Measurements from ENCODE around the gene ANO9. TPM values are rescaled to one million over a fixed set of nuclear protein-coding genes. Genes with fewer than 3 reads are reported as not detected.
A peak's percentile ranks its signal among the peaks of the same experiment; 100 is the strongest.
"Not testable (repeated sequence)": the region's sequence is repeated elsewhere in the genome, so short reads cannot be mapped to it uniquely, and the experiment has no call there.

ANO9 gene
- polyA plus RNA-seq, 1 donor: 169 TPM

DNA sequence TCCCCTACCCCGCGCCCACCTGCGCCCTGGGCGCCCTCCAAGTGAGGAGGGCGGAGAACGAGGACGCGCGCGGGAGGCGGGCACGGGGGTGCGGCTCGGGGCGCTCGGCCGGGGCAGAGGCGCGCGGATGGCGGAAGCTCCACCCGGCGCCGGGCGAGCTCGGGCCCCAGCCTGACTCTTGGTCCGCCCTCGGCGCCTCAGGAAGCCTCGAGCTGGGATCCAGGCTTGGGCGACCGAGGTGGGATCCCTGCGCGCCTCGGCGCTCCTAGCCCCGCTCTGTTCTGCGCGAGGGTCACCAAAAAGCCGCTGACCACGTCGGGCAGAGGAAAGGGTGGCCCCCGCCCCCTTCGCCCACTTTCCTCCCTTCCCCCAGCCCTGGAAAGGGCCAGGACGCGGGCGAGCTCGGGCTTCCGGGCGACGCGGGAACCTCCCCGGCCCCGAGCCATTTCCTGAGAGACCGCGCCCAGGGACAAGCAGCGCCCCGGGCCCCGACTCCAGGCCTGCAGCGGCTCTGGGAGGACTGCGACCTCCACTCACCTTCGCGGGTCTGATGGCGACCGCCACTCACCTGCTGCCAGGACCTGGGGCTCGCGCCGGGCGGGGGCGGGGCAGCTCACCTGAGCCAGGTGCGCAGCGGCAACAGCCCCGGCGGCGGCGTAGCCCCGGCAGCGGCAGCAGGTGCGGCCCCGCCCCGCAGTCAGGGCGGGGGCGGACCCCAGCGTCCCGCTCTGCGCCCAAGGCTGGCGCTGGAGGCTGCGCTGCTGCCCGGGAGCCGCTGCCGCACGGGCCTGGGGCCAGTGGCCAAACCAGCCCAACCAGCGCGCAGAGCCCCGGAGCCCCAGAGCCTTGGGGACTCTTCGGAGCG, 24.8 kb downstream of the ANO9 start:
- WGBS (ENCODE audit: insufficient coverage, low lambda C conversion rate): no CpG with 5 or more reads among the region's 97 CpGs
- peaks cover 29% of the 10 kb centered on the region for H3K27me3 ChIP-seq (ENCODE audit: control insufficient read depth, insufficient read depth, low read length)
- peak overlapping the region; percentile 98 for H3K27ac ChIP-seq (ENCODE audit: low read length)
- H3K4me1 ChIP-seq (ENCODE audit: control insufficient read depth, insufficient read depth, low read length): peaks cover 36% of the 10 kb centered on the region
- peak overlapping the region; percentile 87 for H3K4me3 ChIP-seq (ENCODE audit: low read length)
- H3K36me3 ChIP-seq (ENCODE audit: control insufficient read depth, insufficient read depth, low read length): peaks cover 16% of the 10 kb centered on the region
- H3K9me3 ChIP-seq (ENCODE audit: control insufficient read depth, low read depth, low read length): peaks cover 16% of the 10 kb centered on the region
- peak; percentile 75 to 89 for DNase-seq

DNA sequence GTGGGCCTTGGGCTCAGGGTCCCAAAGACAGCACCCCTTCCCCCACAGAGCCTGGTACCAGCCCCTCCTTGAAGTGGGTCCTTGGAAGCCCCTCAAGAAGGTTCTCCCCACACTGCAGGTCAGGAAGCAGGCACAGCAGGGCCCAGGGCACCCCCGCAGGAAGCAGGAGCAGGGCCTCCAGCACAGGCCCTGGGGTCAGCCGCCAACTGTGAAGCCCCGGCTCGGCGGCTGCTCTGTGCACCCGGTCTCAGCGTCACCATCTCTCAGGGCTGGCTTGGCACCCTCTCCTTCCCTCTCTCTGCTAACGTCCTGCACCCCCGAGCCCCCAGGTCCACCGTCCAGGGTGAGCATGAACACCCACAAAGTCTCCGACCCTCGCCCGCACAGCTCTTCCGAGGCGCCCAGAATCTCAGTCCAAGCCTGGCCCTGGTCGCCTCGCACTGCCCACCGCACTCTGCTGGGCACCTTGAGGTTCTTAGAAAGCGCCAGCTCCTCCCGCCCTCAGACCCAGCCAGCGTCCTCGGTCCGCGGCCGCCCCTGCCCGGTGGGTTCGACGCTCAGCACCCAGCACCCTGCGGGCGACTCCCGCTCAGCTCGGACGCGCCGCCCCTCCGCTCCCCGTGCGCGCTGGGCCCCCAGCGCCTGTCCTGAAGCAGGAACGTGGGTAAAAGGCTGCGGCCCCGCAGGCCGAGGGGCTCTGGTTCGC, 25.6 kb downstream of the ANO9 start:
- Histone ChIP-seq H3K9me3 (ENCODE audit: control insufficient read depth, low read depth, low read length) (peaks cover 12% of the 10 kb centered on the region), H3K4me1 (ENCODE audit: control insufficient read depth, insufficient read depth, low read length) (peaks cover 30% of the 10 kb centered on the region), H3K27ac (ENCODE audit: low read length) (peak overlapping the region; percentile 98), H3K4me3 (ENCODE audit: low read length) (peak overlapping the region; percentile 87), H3K36me3 (ENCODE audit: control insufficient read depth, insufficient read depth, low read length) (peaks cover 16% of the 10 kb centered on the region), H3K27me3 (ENCODE audit: control insufficient read depth, insufficient read depth, low read length) (peaks cover 29% of the 10 kb centered on the region)
- DNase-seq: peak in 1 of 2 donors; percentile 31
- no CpG with 5 or more reads among the region's 45 CpGs for WGBS (ENCODE audit: insufficient coverage, low lambda C conversion rate)

DNA sequence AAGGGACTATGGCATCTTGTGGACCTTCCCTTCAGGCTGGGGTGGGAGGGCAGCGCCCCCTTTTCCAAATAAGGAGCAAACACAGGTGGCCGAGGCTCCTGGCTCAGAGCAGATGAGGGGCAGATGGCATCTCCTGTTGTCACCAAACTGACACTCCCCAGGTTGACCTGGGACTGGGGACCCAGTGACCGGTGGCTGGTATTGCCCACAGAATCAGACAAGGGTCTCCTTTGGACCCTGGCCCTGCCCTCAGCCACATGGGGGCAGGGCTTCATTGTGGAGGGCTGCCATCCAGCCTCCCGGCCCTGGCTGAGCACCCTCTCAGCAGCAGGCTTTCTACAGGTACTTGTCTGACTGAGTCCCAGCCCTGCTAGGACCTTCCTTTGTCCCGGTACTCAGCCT, 26.2 kb downstream of the ANO9 start:
- peak in 1 of 2 donors; percentile 47 for DNase-seq
- Histone ChIP-seq H3K27me3 (ENCODE audit: control insufficient read depth, insufficient read depth, low read length) (peaks cover 29% of the 10 kb centered on the region), H3K4me1 (ENCODE audit: control insufficient read depth, insufficient read depth, low read length) (peaks cover 30% of the 10 kb centered on the region), H3K4me3 (ENCODE audit: low read length) (peak overlapping the region; percentile 87), H3K27ac (ENCODE audit: low read length) (peak overlapping the region; percentile 98), H3K9me3 (ENCODE audit: control insufficient read depth, low read depth, low read length) (peaks cover 8% of the 10 kb centered on the region), H3K36me3 (ENCODE audit: control insufficient read depth, insufficient read depth, low read length) (peaks cover 12% of the 10 kb centered on the region)
- no CpG with 5 or more reads among the region's 5 CpGs for WGBS (ENCODE audit: insufficient coverage, low lambda C conversion rate)

DNA sequence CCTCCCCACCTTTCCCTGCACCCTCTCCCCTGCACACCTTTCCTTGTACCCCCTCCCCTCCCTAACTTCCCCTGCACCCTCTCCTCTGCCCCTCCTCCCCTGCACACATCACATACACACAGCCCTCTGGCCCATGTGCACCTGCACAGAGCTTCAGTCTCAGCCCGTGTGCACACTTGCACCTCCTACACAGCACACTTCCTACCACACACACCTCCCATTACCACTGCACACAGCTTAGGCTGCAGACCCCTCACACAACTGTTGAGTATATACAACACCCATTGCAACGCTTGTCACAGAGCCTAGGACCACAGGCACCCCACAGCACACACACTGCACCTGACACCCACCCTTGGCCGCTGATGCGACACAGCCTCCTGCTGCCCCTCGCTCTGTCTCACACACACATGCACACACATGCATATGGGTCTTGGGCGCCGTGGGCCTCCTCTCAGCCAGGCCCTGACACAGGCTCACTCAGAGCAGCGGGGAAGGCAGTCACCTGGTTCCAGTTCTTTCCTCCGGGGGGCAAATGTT, 27.4 kb downstream of the ANO9 start:
- Histone ChIP-seq H3K9me3 (ENCODE audit: control insufficient read depth, low read depth, low read length) (no peaks in the 10 kb centered on the region), H3K27ac (ENCODE audit: low read length) (no peak overlapping the region), H3K36me3 (ENCODE audit: control insufficient read depth, insufficient read depth, low read length) (peaks cover 4% of the 10 kb centered on the region), H3K4me1 (ENCODE audit: control insufficient read depth, insufficient read depth, low read length) (peaks cover 30% of the 10 kb centered on the region), H3K4me3 (ENCODE audit: low read length) (peak overlapping the region; percentile 13), H3K27me3 (ENCODE audit: control insufficient read depth, insufficient read depth, low read length) (peaks cover 25% of the 10 kb centered on the region)
- DNase-seq: no peak
- no CpG with 5 or more reads among the region's 9 CpGs for WGBS (ENCODE audit: insufficient coverage, low lambda C conversion rate)

DNA sequence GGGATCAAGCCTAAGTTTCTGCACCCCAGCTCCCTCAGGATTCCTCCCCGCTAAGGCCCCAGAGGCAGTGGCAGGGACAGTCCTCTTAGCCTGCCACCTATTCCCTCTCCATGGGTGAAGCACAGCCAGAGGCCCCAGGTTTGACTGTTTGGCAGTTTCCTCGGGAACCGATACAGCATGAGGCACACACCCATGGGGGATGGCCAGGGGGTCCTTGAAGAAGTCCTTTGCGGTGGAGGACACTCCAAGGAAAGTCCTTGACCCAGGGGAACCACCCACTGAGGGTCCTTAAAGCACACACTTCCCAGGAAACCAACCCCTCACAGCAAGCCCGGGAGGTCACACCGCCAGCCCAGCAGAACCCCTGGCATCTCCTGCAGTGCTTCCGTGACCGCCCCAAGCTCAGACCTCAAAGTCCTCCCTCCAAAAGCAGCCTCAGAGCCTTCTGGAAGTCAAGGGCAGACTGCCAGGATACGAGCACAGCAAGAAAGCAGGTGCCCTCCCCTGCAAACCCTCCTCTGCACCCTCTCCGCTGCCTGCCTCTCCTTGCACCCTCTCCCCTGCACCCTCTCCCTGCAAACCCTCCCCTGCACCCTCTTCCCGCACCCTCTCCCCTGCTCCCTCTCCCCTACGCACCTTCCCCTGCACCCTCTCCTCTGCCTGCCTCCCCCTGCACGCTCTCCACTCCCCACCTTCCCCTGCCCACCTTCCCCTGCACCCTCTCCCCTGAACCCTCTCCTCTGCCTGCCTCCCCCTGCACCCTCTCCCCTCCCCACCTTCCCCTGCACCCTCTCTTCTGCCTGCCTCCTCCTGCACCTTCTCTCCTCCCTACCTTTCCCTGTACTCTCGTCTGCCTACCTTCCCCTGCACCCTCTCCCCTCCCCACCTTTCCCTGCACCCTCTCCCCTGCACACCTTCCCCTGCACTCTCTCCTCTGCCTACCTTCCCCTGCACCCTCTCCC, 28.4 kb downstream of the ANO9 start:
- DNase-seq: no peak
- Histone ChIP-seq H3K9me3 (ENCODE audit: control insufficient read depth, low read depth, low read length) (no peaks in the 10 kb centered on the region), H3K4me3 (ENCODE audit: low read length) (no peak overlapping the region), H3K4me1 (ENCODE audit: control insufficient read depth, insufficient read depth, low read length) (peaks cover 30% of the 10 kb centered on the region), H3K36me3 (ENCODE audit: control insufficient read depth, insufficient read depth, low read length) (peaks cover 7% of the 10 kb centered on the region), H3K27me3 (ENCODE audit: control insufficient read depth, insufficient read depth, low read length) (peaks cover 24% of the 10 kb centered on the region), H3K27ac (ENCODE audit: low read length) (no peak overlapping the region)
- 67% methylated on average over 3 of the region's 14 CpGs for WGBS (ENCODE audit: insufficient coverage, low lambda C conversion rate)

DNA sequence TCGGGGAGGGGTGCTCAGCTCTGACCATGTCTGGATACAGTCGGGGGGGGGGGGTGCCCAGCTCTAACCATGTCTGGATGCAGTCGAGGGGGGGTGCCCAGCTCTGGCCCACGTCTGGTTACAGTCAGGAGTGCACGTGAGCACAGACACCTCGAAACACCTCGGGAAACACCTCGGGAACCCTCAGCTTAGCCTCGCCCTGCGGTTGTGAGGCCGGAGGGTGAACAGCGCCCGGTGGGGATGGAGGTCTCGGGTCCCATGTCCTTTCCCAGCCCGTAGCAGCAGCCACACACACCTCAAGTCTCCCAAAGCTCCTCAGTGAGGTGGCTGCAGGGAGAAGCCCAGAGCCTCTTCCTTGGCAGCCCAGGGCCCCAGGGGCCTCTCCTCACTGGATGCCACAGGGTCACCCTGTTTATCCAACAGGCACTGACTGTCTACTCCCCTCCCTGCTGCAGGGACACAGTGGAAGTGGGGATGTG, 29.1 kb downstream of the ANO9 start:
- Histone ChIP-seq H3K36me3 (ENCODE audit: control insufficient read depth, insufficient read depth, low read length) (peaks cover 7% of the 10 kb centered on the region), H3K4me3 (ENCODE audit: low read length) (no peak overlapping the region), H3K27ac (ENCODE audit: low read length) (no peak overlapping the region), H3K4me1 (ENCODE audit: control insufficient read depth, insufficient read depth, low read length) (peaks cover 26% of the 10 kb centered on the region), H3K9me3 (ENCODE audit: control insufficient read depth, low read depth, low read length) (peaks cover 1% of the 10 kb centered on the region), H3K27me3 (ENCODE audit: control insufficient read depth, insufficient read depth, low read length) (peaks cover 17% of the 10 kb centered on the region)
- DNase-seq: no peak
- WGBS (ENCODE audit: insufficient coverage, low lambda C conversion rate): no CpG with 5 or more reads among the region's 15 CpGs

DNA sequence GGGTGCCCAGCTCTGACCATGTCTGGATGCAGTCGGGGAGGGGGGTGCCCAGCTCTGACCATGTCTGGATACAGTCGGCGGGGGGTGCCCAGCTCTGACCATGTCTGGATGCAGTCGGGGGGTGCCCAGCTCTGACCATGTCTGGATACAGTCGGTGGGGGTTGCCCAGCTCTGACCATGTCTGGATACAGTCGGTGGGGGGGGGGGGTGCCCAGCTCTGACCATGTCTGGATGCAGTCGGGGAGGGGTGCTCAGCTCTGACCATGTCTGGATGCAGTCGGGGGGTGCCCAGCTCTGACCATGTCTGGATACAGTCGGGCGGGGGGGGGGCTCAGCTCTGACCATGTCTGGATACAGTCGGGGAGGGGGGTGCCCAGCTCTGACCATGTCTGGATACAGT, 30.3 kb downstream of the ANO9 start:
- H3K27me3 ChIP-seq (ENCODE audit: control insufficient read depth, insufficient read depth, low read length); DNase-seq; H3K9me3 ChIP-seq (ENCODE audit: control insufficient read depth, low read depth, low read length); H3K36me3 ChIP-seq (ENCODE audit: control insufficient read depth, insufficient read depth, low read length); H3K4me3 ChIP-seq (ENCODE audit: low read length); H3K27ac ChIP-seq (ENCODE audit: low read length): not testable (repeated sequence)
- WGBS (ENCODE audit: insufficient coverage, low lambda C conversion rate): no CpG with 5 or more reads among the region's 11 CpGs
- H3K4me1 ChIP-seq (ENCODE audit: control insufficient read depth, insufficient read depth, low read length): peaks cover 29% of the 10 kb centered on the region

DNA sequence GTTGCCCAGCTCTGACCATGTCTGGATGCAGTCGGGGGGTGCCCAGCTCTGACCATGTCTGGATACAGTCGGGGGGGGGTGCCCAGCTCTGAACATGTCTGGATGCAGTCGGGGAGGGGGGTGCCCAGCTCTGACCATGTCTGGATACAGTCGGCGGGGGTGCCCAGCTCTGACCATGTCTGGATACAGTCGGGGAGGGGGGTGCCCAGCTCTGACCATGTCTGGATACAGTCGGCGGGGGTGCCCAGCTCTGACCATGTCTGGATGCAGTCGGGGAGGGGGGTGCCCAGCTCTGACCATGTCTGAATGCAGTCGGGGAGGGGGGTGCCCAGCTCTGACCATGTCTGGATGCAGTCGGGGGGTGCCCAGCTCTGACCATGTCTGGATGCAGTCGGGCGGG, 31.1 kb downstream of the ANO9 start:
- no CpG with 5 or more reads among the region's 13 CpGs for WGBS (ENCODE audit: insufficient coverage, low lambda C conversion rate)
- not testable (repeated sequence) for DNase-seq

DNA sequence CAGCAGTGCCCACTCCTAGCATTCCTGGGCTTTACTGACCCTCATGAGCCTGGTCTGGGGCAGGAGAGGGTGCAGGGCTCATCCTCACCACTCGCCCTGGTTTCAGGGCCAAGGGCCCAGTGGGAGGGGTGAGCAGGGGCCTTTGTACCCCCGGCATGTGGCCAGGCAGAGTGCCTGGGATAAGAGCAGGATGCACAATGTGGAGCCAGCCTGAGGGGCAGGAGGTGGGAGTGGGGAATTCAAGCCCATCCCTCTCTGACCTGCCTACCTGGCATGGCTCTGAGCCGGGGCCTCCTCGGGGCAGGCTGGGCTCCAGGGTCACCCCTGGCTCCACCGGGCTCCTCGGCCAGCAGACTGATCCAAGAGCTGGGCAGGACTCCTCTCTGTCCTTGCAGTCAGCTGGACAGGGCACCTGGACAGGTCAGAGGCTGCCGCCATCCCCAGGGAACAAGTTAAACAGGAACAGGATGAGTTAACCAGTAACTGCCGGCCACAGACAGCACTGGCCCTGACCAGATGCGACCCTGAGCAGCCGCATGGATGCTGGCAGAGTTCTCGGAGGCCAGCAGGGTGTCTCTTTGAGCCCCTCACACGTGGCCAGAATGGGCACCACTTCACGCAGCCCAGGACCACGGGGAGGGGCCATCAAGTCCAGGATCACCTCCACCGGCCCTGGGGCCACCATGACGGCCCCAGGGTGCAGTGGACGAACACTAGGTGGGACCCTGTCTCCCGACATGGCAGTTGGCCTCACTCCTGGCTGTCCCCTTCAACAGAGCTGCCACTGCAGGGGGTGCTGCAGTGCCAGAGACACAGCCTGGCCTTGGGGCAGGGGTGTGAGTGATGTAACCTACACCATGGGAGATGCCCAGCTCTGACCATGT, 32.0 kb downstream of the ANO9 start:
- no CpG with 5 or more reads among the region's 18 CpGs for whole genome bisulfite sequencing (ENCODE audit: insufficient coverage, low lambda C conversion rate)
- H3K27ac ChIP-seq (ENCODE audit: low read length): no peak overlapping the region
- no peaks in the 10 kb centered on the region for H3K27me3 ChIP-seq (ENCODE audit: control insufficient read depth, insufficient read depth, low read length)
- H3K9me3 ChIP-seq (ENCODE audit: control insufficient read depth, low read depth, low read length): peaks cover 6% of the 10 kb centered on the region
- peaks cover 20% of the 10 kb centered on the region for H3K4me1 ChIP-seq (ENCODE audit: control insufficient read depth, insufficient read depth, low read length)
- H3K36me3 ChIP-seq (ENCODE audit: control insufficient read depth, insufficient read depth, low read length): peaks cover 19% of the 10 kb centered on the region
- no peak overlapping the region for H3K4me3 ChIP-seq (ENCODE audit: low read length)
- DNase-seq: no peak

More for the DNA sequence above, 31.1 kb downstream of the ANO9 start:
- not testable (repeated sequence) for H3K27ac ChIP-seq (ENCODE audit: low read length); H3K4me3 ChIP-seq (ENCODE audit: low read length); H3K9me3 ChIP-seq (ENCODE audit: control insufficient read depth, low read depth, low read length); H3K27me3 ChIP-seq (ENCODE audit: control insufficient read depth, insufficient read depth, low read length)
- H3K36me3 ChIP-seq (ENCODE audit: control insufficient read depth, insufficient read depth, low read length): peaks cover 14% of the 10 kb centered on the region
- peaks cover 29% of the 10 kb centered on the region for H3K4me1 ChIP-seq (ENCODE audit: control insufficient read depth, insufficient read depth, low read length)

All from large intestine (tissue), 3 donors.